AG10803 (cell line): ENCODE measurements around the gene MUSTN1.
A peak's percentile ranks its signal among the peaks of the same experiment; 100 is the strongest.

Source experiments
- DNase-seq: peaks from one replicate; pipeline ENCODE4 v3.0.0; 2010; ENCODE audit warnings: low read depth
- H3K4me3 ChIP-seq: 2 replicates; pipeline ENCODE4 v1.5.1; 2011; ENCODE audit warnings: mild to moderate bottlenecking, low read length, control low read depth
- TF ChIP-seq, protein P1 (sequence below): conservative IDR thresholded peaks from 2 replicates; pipeline ENCODE4 v1.5.1; 2011; ENCODE audit warnings: mild to moderate bottlenecking, low read length, control low read depth, inconsistent platforms

MUSTN1 gene

GRCh38 chr3:52829906-52830463 lies 4.8 kb downstream of the MUSTN1 start:
- no peak overlapping the region for H3K4me3 ChIP-seq

DNA sequence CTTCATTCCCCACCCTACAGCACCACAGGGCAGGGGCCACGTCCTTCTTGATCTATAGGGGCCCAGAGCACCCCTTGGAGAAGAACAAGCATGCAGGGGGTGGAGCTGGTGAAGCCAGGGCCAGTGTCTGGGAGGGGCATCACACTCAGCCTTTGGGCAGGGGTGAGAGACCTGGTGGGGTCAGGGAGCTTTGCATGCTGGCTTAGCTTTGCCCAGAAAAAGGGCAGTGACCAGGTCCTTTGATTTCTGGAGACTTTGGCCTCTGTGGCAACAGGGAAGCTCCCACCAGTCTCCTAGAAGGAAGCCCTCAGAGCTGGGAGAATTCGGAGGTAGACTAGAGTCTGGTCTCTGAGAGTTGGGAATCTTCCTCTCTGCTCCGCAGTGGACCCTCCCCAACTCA lies 5.3 kb downstream of the MUSTN1 start:
- DNase-seq, result no peak
- H3K4me3 ChIP-seq, result no peak overlapping the region
- TF ChIP-seq, protein P1, sequence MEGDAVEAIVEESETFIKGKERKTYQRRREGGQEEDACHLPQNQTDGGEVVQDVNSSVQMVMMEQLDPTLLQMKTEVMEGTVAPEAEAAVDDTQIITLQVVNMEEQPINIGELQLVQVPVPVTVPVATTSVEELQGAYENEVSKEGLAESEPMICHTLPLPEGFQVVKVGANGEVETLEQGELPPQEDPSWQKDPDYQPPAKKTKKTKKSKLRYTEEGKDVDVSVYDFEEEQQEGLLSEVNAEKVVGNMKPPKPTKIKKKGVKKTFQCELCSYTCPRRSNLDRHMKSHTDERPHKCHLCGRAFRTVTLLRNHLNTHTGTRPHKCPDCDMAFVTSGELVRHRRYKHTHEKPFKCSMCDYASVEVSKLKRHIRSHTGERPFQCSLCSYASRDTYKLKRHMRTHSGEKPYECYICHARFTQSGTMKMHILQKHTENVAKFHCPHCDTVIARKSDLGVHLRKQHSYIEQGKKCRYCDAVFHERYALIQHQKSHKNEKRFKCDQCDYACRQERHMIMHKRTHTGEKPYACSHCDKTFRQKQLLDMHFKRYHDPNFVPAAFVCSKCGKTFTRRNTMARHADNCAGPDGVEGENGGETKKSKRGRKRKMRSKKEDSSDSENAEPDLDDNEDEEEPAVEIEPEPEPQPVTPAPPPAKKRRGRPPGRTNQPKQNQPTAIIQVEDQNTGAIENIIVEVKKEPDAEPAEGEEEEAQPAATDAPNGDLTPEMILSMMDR, result no peak

More at GRCh38 chr3:52829906-52830463, 4.8 kb downstream of the MUSTN1 start:
- TF ChIP-seq, protein P1, result no peak
- no peak for DNase-seq

GRCh38 chr3:52827866-52828376 lies 6.9 kb downstream of the MUSTN1 start:
- no peak for DNase-seq
- TF ChIP-seq, protein P1, result no peak

GRCh38 chr3:52827441-52827840 lies 7.4 kb downstream of the MUSTN1 start:
- TF ChIP-seq, protein P1, result no peak
- DNase-seq, result peak; percentile 10
- H3K4me3 ChIP-seq, result no peak overlapping the region

More at GRCh38 chr3:52827866-52828376, 6.9 kb downstream of the MUSTN1 start:
- H3K4me3 ChIP-seq, result no peak overlapping the region

GRCh38 chr3:52824037-52824436 lies 10.8 kb downstream of the MUSTN1 start:
- no peak overlapping the region for H3K4me3 ChIP-seq
- DNase-seq, result no peak
- TF ChIP-seq, protein P1, result no peak

- no peak for DNase-seq
- H3K4me3 ChIP-seq, result no peak overlapping the region
- TF ChIP-seq, protein P1, result no peak
Observed at GRCh38 chr3:52822363-52822762, 12.5 kb downstream of the MUSTN1 start.

DNA sequence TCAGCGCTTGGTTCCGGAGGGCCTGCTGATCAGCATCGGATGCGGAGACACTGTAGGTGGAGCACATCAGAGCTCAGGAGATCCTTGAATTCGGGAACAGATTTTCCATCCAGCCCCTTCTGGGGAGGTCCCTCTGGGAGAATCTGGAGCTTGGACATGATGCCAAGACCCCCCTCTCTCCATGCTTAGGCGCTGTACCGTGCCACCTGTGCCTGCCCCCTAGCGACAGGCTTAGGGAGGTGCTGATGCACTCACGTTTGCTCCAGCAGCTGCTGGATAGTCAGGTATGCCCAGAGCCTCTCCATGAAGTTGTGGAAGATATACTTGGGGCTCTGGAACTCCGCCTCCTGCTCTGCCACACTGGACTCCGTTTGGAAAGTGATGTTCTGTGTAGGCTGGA lies 14.1 kb downstream of the MUSTN1 start:
- no peak for DNase-seq

More for the DNA sequence above, 14.1 kb downstream of the MUSTN1 start:
- no peak overlapping the region for H3K4me3 ChIP-seq
- TF ChIP-seq, protein P1, result peak; percentile 53
